DMS114 treated with DMSO at 0.1 percent for 48 hours (cell line): Measurements from ENCODE around the gene TENT4A.

Source experiments
- DNase-seq: peaks from one replicate; lab custom pipeline; 2025; ENCODE audit not compliant: unreplicated experiment; lab: John Stamatoyannopoulos, UW

TENT4A gene

GRCh38 chr5:6731465-6732237 is 18.4 kb downstream of the TENT4A start:
- no peak for DNase-seq

- DNase-seq = no peak
Observed at GRCh38 chr5:6732634-6733410, 19.6 kb downstream of the TENT4A start.

- DNase-seq = no peak
Observed at GRCh38 chr5:6733411-6734242, 20.4 kb downstream of the TENT4A start.

GRCh38 chr5:6734243-6734700 is 21.0 kb downstream of the TENT4A start:
- no peak for DNase-seq

- DNase-seq = no peak
Observed at GRCh38 chr5:6734781-6735180, 21.5 kb downstream of the TENT4A start.

GRCh38 chr5:6736106-6736505 is 22.9 kb downstream of the TENT4A start:
- no peak for DNase-seq

GRCh38 chr5:6736524-6737042 is 23.4 kb downstream of the TENT4A start:
- DNase-seq = no peak

- DNase-seq = no peak
Observed at GRCh38 chr5:6737043-6737941, 24.1 kb downstream of the TENT4A start.

- no peak for DNase-seq
Observed at GRCh38 chr5:6739603-6740002, 26.4 kb downstream of the TENT4A start.

- no peak for DNase-seq
Observed at GRCh38 chr5:6740586-6741150, 27.4 kb downstream of the TENT4A start.

GRCh38 chr5:6742081-6742758 is 29.0 kb downstream of the TENT4A start:
- no peak for DNase-seq

- no peak for DNase-seq
Observed at GRCh38 chr5:6743161-6743560, 29.9 kb downstream of the TENT4A start.

- no peak for DNase-seq
Observed at GRCh38 chr5:6744841-6745705, 31.8 kb downstream of the TENT4A start.

GRCh38 chr5:6745706-6746222 is 32.5 kb downstream of the TENT4A start:
- DNase-seq = peak; percentile 30

- DNase-seq = no peak
Observed at GRCh38 chr5:6746244-6746643, 33.0 kb downstream of the TENT4A start.

- no peak for DNase-seq
Observed at GRCh38 chr5:6747103-6747502, 33.9 kb downstream of the TENT4A start.

GRCh38 chr5:6748142-6748541 is 34.9 kb downstream of the TENT4A start:
- no peak for DNase-seq
